Transverse colon (tissue), 4 donors: ENCODE results near the gene PCDH17. TPM values are rescaled to one million over a fixed set of nuclear protein-coding genes. Genes with fewer than 3 reads are reported as not detected.
A peak's percentile ranks its signal among the peaks of the same experiment; 100 is the strongest.

Experiments
- DNase-seq: peaks from one replicate; pipeline ENCODE4 v3.0.0-alpha.2; 2019
- H3K27ac ChIP-seq, 4 donors: fragments of 200-600 bp; sonication (generic); 2 replicates each; pipeline ENCODE4 v1.5.1; 2016 to 2018; ENCODE audit warnings: inconsistent platforms in 4 of 4
- H3K27me3 ChIP-seq: fragments of 200-600 bp; sonication (generic); 2 replicates; pipeline ENCODE4 v1.5.1; 2017; ENCODE audit warnings: inconsistent platforms
- H3K36me3 ChIP-seq, 4 donors: fragments of 200-600 bp; sonication (generic); 2 replicates each; pipeline ENCODE4 v1.5.1; 2017 to 2019; ENCODE audit warnings: inconsistent platforms in 4 of 4
- H3K4me1 ChIP-seq, 4 donors: fragments of 200-600 bp; sonication (generic); 2 replicates each; pipeline ENCODE4 v1.5.1; 2017 to 2020; ENCODE audit warnings: inconsistent platforms in 4 of 4
- H3K4me3 ChIP-seq, 4 donors: fragments of 200-600 bp; sonication (generic); 1 replicate in 1 of 4; 2 replicates in 3 of 4; pipeline versions ENCODE4 v1.5.1 to v1.6.1; 2017 to 2019; ENCODE audit warnings: inconsistent platforms in 4 of 4
- H3K9me3 ChIP-seq, 2 donors: fragments of 200-600 bp; sonication (generic); 2 replicates each; pipeline ENCODE4 v1.5.1; 2017 to 2019; ENCODE audit warnings: inconsistent platforms in 2 of 2
- EP300 ChIP-seq: sonication (generic); formaldehyde crosslinking; IDR thresholded peaks from one replicate; pipeline ENCODE4 v1.6.1; 2017; ENCODE audit warnings: antibody characterized with exemption, low read depth
- POLR2A ChIP-seq: fragments of 450-650 bp; IDR thresholded peaks from one replicate; pipeline ENCODE4 v1.6.1; 2016; ENCODE audit warnings: antibody characterized with exemption, mild to moderate bottlenecking, moderate library complexity
- POLR2AphosphoS5 ChIP-seq, 3 donors: sonication (generic); formaldehyde crosslinking; IDR thresholded peaks; one replicate each; pipeline ENCODE4 v1.6.1; 2016; ENCODE audit warnings: antibody characterized with exemption in 3 of 3
- WGBS, 2 donors: methylation state at CpG; one replicate each; pipeline ENCODE4 v1.1.5; 2018; ENCODE audit warnings: low coverage in 1 of 2; 5-methylcytosine and 5-hydroxymethylcytosine counted together
- in situ Hi-C, 4 donors: fragments of 200-750 bp; cut with MboI; loops; one replicate each; pipeline versions ENCODE4 v1.15.0 to v1.15.1; 2017; ENCODE audit warnings: low sequenced_read_pairs in 3 of 4, low pct_ligation_motif_present in 1 of 4, low pct_unique_long_range_greater_than_20kb in 1 of 4
- intact Hi-C: fragments of 100-400 bp; cut with DNase I; formaldehyde crosslinking; loops from one replicate; pipeline ENCODE4 v1.15.1; 2023; ENCODE audit warnings: low total_unique reads
- total RNA-seq, 4 donors: library from RNA; depleted of rRNA; stranded (reverse); fragments of >200 nt; gene quantifications; one replicate each; pipeline ENCODE4 v1.1.0, GENCODE V29; 2016
- TF ChIP-seq, protein P1 (sequence below), 5 experiments: fragments of 200-600 bp in 3 of 5; fragments of 450-650 bp in 2 of 5; sonication (generic) in 3 of 5; IDR thresholded peaks; 1 replicate in 2 of 5; 2 replicates in 3 of 5; pipeline ENCODE4 v1.5.1; 2016 to 2017; ENCODE audit warnings: antibody characterized with exemption in 5 of 5, inconsistent platforms in 3 of 5, mild to moderate bottlenecking in 2 of 5, moderate library complexity in 1 of 5

The PCDH17 gene
- total RNA-seq, 4 donors from 2014 or later: 0.80 to 2.2 (median 1.2) TPM; not detected in 1

DNA sequence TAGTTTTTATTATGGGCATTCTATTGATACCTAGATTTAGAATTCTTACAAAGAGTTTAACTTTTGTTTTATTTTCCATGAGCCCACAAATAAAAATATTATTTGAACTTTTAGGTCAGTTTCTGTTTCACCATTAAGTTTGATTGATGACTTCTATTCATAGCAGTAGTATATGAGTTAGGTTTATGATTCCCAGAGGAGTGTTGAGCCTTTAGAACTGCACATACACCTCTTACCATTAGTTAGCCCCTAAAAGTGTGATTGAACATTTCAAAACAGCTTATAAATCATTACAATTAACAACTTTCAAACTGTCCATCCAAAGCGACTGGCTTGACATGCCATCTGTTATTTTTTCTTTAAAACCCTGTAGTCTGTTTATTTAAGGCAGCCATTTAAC lies 19.0 kb upstream of the PCDH17 start:
- Histone ChIP-seq H3K36me3 (no peaks in the 10 kb centered on the region), H3K9me3 (no peaks in the 10 kb centered on the region), H3K27me3 (no peaks in the 10 kb centered on the region), H3K27ac (no peak overlapping the region), H3K4me1 (no peaks in the 10 kb centered on the region), H3K4me3 (no peak overlapping the region)
- 50 to 63% methylated on average over 1 of the region's 1 CpG for WGBS, 2 donors
- intact Hi-C loops (no loop called here), in situ Hi-C loops (no loop called here)
- no peak for TF ChIP-seq EP300
- TF ChIP-seq POLR2A: no peak
- TF ChIP-seq, protein P1, sequence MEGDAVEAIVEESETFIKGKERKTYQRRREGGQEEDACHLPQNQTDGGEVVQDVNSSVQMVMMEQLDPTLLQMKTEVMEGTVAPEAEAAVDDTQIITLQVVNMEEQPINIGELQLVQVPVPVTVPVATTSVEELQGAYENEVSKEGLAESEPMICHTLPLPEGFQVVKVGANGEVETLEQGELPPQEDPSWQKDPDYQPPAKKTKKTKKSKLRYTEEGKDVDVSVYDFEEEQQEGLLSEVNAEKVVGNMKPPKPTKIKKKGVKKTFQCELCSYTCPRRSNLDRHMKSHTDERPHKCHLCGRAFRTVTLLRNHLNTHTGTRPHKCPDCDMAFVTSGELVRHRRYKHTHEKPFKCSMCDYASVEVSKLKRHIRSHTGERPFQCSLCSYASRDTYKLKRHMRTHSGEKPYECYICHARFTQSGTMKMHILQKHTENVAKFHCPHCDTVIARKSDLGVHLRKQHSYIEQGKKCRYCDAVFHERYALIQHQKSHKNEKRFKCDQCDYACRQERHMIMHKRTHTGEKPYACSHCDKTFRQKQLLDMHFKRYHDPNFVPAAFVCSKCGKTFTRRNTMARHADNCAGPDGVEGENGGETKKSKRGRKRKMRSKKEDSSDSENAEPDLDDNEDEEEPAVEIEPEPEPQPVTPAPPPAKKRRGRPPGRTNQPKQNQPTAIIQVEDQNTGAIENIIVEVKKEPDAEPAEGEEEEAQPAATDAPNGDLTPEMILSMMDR (IDR thresholded peaks at IDR 0.05): no peak
- no peak for TF ChIP-seq POLR2AphosphoS5 (IDR thresholded peaks at IDR 0.05)
- no peak for DNase-seq

DNA sequence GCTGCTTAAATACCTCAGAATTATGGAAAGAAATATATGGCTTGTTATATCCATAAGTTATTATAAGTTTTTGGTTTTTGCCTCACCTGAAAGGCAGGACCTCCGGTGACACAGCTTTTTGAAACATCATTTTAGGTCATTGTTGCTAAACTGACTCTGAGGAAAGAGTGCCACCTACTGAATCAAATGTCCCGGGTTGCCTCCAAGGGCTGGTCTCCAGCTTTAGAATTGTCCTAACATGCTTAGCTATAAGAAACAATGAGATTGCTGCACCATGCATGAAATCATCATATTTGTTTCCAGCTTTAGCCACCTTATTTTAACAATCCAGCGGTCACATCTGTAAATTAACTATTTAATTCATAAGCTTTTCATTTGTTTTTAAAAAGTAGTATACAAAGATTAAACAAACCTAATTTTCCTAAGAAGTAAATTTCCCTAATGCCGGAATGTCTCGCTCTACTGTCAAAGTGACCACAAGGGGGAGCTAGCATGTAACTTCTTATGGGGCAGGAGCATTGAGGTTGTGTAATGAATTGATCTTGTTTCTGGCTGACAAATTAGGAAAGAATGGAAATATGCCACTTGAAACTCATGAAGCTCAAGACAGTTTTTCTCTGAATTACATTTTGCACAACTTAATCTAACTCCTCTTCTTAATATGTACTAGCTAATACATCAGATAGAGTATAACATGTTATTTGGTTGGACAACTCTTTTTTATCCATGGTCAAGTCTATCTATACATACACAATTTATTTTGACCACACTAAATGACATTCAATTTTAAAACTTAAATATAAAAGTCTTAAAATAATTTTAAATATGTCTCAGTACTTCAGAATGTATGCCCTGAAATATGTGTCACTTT lies 6.7 kb upstream of the PCDH17 start:
- intact Hi-C loops: no loop called here
- 9% methylated on average over 5 of the region's 5 CpGs for WGBS, 2 donors
- DNase-seq: peak; percentile 8
- H3K36me3 ChIP-seq: no peaks in the 10 kb centered on the region
- peaks cover 33% of the 10 kb centered on the region for H3K27me3 ChIP-seq
- H3K9me3 ChIP-seq: no peaks in the 10 kb centered on the region
- no peak for TF ChIP-seq POLR2A
- no peak for TF ChIP-seq POLR2AphosphoS5 (IDR thresholded peaks at IDR 0.05)
- TF ChIP-seq EP300: no peak
- TF ChIP-seq, protein P1 (IDR thresholded peaks at IDR 0.05): peak; percentile 19 to 75 (median 68)
- in situ Hi-C loops: no loop called here
- no peak overlapping the region for H3K27ac ChIP-seq
- H3K4me3 ChIP-seq: no peak overlapping the region
- H3K4me1 ChIP-seq: peaks cover 0 to 7% (median 2%) of the 10 kb centered on the region in 4 donors

DNA sequence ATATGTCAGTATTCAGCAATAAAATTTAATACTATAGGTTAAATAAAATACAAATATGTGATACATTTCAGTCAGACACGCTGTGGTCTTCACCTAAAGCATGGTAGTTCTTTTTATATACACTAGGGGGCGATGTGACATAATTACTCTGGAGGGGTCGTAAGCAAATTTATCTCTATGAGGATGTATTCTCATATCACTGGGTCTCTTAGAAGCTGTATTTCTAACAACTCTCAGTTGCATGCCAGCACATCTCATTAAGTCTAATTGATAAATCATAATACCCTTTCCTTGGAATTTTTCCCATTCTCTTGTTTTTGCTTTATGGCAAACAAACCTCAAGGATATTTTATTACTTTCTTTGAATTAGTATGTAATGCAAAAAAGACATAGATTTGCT lies 3.9 kb upstream of the PCDH17 start:
- in situ Hi-C loops (no loop called here), intact Hi-C loops (no loop called here)
- Histone ChIP-seq H3K27me3 (peaks cover 61% of the 10 kb centered on the region), H3K36me3 (no peaks in the 10 kb centered on the region), H3K4me1 (peaks cover 0 to 24% (median 15%) of the 10 kb centered on the region in 4 donors), H3K4me3 (no peak overlapping the region), H3K27ac (no peak overlapping the region), H3K9me3 (no peaks in the 10 kb centered on the region)
- no peak for TF ChIP-seq EP300
- TF ChIP-seq POLR2A: no peak
- TF ChIP-seq POLR2AphosphoS5 (IDR thresholded peaks at IDR 0.05): no peak
- TF ChIP-seq, protein P1 (IDR thresholded peaks at IDR 0.05): peak; percentile 18 to 66 (median 59)
- 3% methylated on average over 3 of the region's 3 CpGs for WGBS, 2 donors
- no peak for DNase-seq

DNA sequence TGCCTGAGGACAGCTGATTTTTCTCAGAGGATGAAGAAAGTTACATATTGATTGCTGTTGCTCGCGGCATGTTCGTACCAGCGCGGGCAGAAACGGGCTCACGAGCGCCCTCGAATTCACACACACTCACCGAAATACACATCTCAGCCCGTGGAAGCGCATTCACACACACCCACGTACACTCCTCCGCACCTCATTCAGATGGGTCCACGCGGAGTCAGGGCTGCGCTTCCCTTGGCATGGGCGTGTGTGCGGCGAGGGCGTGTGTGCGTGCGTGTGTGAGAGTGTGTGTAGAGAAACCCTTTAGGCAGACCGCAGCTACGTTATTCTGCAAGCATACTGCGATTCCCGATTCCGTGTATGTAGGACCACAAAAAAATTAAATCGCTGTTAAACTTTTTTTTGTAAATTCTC lies 2.1 kb upstream of the PCDH17 start:
- H3K27ac ChIP-seq: no peak overlapping the region
- in situ Hi-C loops (no loop called here), intact Hi-C loops (no loop called here)
- H3K4me1 ChIP-seq: peaks cover 0 to 24% (median 15%) of the 10 kb centered on the region in 4 donors
- no peak for DNase-seq
- H3K4me3 ChIP-seq: peak overlapping the region; percentile 5 to 49 (median 12)
- no peaks in the 10 kb centered on the region for H3K36me3 ChIP-seq
- no peaks in the 10 kb centered on the region for H3K9me3 ChIP-seq
- TF ChIP-seq, protein P1 (IDR thresholded peaks at IDR 0.05): no peak
- no peak for TF ChIP-seq POLR2A
- TF ChIP-seq POLR2AphosphoS5 (IDR thresholded peaks at IDR 0.05): no peak
- TF ChIP-seq EP300: no peak
- WGBS, 2 donors: 8 to 20% methylated on average over 4 to 29 of the region's 29 CpGs
- H3K27me3 ChIP-seq: peaks cover 79% of the 10 kb centered on the region
